Measurements from ENCODE around the gene WFIKKN2.

- no peak for TF ChIP-seq GATA3 (IDR thresholded peaks at IDR 0.05; ENCODE audit: low read depth, low read length)
- no peak for TF ChIP-seq GATA2 (IDR thresholded peaks at IDR 0.05; ENCODE audit: low read depth, low read length)
Measured at GRCh38 chr17:50832267-50832863, 3.0 kb upstream of the WFIKKN2 start.

Data from SH-SY5Y (cell line).